ENCODE measurements around the gene RFX2.

DNA sequence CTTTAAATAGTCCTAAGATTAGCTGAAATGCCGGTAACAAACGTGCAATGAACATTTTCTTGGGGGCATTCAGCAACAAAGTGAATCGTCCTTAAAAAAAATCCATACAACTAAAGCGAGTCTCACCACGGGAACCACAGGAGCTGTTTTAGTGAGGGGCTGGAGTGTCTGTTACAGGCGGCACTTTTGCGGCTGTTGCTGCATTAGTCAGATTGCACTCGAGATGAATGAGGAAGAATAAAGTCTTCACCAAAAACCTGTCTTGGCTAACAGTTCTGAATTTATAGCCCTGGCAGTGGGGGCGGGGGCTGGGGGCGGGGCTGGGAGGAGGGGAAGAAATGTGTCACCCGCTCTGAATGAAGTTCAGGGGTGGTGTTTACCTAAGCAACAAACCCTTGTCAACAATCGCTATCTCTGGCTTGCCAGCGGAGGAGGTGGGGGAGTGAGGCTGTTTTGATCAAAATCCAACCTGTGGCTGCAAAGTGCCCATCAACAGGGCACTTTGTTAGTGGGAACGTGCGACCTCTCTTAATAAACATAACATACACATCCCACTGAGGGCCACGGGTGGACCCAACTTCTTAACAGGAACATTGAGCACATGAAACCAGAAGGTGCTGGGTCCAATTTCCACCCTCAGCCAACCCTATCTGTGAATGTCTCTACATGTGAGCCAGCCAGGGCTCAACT, 44.5 kb downstream of the RFX2 start:
- no peak for TF ChIP-seq POLR2AphosphoS2 (IDR thresholded peaks at IDR 0.05; ENCODE audit: low read length)
- TF ChIP-seq ZNF274 (IDR thresholded peaks at IDR 0.05; ENCODE audit: borderline replicate concordance, low read depth, low read length): no peak
- TF ChIP-seq, protein P1, sequence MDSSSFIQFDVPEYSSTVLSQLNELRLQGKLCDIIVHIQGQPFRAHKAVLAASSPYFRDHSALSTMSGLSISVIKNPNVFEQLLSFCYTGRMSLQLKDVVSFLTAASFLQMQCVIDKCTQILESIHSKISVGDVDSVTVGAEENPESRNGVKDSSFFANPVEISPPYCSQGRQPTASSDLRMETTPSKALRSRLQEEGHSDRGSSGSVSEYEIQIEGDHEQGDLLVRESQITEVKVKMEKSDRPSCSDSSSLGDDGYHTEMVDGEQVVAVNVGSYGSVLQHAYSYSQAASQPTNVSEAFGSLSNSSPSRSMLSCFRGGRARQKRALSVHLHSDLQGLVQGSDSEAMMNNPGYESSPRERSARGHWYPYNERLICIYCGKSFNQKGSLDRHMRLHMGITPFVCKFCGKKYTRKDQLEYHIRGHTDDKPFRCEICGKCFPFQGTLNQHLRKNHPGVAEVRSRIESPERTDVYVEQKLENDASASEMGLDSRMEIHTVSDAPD (CRISPR knock-in tag; IDR thresholded peaks at IDR 0.05): no peak
- no peak for TF ChIP-seq ZFP91 (CRISPR knock-in tag; IDR thresholded peaks at IDR 0.05)
- peak; percentile 70 for TF ChIP-seq JUND (IDR thresholded peaks at IDR 0.05; ENCODE audit: borderline replicate concordance, low read depth, low read length)
- TF ChIP-seq JUND (tag; IDR thresholded peaks at IDR 0.05; ENCODE audit: borderline replicate concordance, low read depth, low read length): peak; percentile 19; the same call in 1 of the 3 replicates
- TF ChIP-seq CEBPG (CRISPR knock-in tag; IDR thresholded peaks at IDR 0.05): no peak
- TF ChIP-seq CEBPG (tag; conservative IDR thresholded peaks at IDR 0.05 in 1 of 2, IDR thresholded peaks at IDR 0.05 in 1 of 2): no peak
- TF ChIP-seq ZNF584 (CRISPR knock-in tag; IDR thresholded peaks at IDR 0.05; ENCODE audit: low read depth): 0 out of 2 replicates have a peak, but pooled peaks have one; percentile 23
- TF ChIP-seq, protein P2, sequence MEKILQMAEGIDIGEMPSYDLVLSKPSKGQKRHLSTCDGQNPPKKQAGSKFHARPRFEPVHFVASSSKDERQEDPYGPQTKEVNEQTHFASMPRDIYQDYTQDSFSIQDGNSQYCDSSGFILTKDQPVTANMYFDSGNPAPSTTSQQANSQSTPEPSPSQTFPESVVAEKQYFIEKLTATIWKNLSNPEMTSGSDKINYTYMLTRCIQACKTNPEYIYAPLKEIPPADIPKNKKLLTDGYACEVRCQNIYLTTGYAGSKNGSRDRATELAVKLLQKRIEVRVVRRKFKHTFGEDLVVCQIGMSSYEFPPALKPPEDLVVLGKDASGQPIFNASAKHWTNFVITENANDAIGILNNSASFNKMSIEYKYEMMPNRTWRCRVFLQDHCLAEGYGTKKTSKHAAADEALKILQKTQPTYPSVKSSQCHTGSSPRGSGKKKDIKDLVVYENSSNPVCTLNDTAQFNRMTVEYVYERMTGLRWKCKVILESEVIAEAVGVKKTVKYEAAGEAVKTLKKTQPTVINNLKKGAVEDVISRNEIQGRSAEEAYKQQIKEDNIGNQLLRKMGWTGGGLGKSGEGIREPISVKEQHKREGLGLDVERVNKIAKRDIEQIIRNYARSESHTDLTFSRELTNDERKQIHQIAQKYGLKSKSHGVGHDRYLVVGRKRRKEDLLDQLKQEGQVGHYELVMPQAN (IDR thresholded peaks at IDR 0.05; ENCODE audit: borderline replicate concordance): no peak
